OCI-LY3 (cell line): ENCODE measurements around the gene DCLK3.

Source experiments
- H2AFZ ChIP-seq: fragments of 200-600, 300-600 bp; shearing (Covaris generic); 2 replicates; pipeline ENCODE4 v1.6.0; 2014; ENCODE audit warnings: antibody characterized with exemption, low read depth, low read length
- H3K27ac ChIP-seq: fragments of 200-600, 300-600 bp; sonication (generic); 2 replicates; pipeline ENCODE4 v1.5.1; 2014; ENCODE audit warnings: mild to moderate bottlenecking, low read length, moderate library complexity, mixed read lengths
- H3K27me3 ChIP-seq: fragments of 200-600, 300-600 bp; sonication (generic); 2 replicates; pipeline ENCODE4 v1.6.1; 2014; ENCODE audit warnings: low read depth, low read length, mixed read lengths
- H3K36me3 ChIP-seq: fragments of 200-600, 300-600 bp; sonication (generic); replicated peaks from 2 replicates; pipeline ENCODE3; 2014; ENCODE audit warnings: low read depth, low read length, mixed read lengths
- H3K4me1 ChIP-seq: fragments of 300-600, 200-600 bp; sonication (generic); 2 replicates; pipeline ENCODE4 v1.6.1; 2014; ENCODE audit warnings: low read length, mixed read lengths
- H3K4me2 ChIP-seq: fragments of 200-600, 300-600 bp; sonication (generic); 2 replicates; pipeline ENCODE4 v1.6.1; 2014; ENCODE audit warnings: low read length, mixed read lengths
- H3K4me3 ChIP-seq: fragments of 300-600, 200-600 bp; sonication (generic); 2 replicates; pipeline ENCODE4 v1.5.1; 2014; ENCODE audit warnings: antibody characterized with exemption, mild to moderate bottlenecking, low read length, moderate library complexity
- H3K79me2 ChIP-seq: fragments of 300-600, 200-600 bp; shearing (Covaris generic); 2 replicates; pipeline ENCODE4 v1.6.1; 2014; ENCODE audit warnings: mild to moderate bottlenecking, low read length, mixed read lengths
- H3K9ac ChIP-seq: fragments of 300-600, 200-600 bp; shearing (Covaris generic); 2 replicates; pipeline ENCODE4 v1.6.0; 2014; ENCODE audit warnings: mild to moderate bottlenecking, low read length, moderate library complexity
- H3K9me3 ChIP-seq: fragments of 200-600, 300-600 bp; shearing (Covaris generic); 2 replicates; pipeline ENCODE4 v1.6.1; 2014; ENCODE audit warnings: low read length, mixed read lengths; ENCODE audit not compliant: insufficient read depth
- H4K20me1 ChIP-seq: fragments of 200-600, 300-600 bp; sonication (generic); 2 replicates; pipeline ENCODE4 v1.6.1; 2016; ENCODE audit warnings: low read length, mixed read lengths; ENCODE audit not compliant: insufficient read depth
- CTCF ChIP-seq: fragments of 200-600, 300-600 bp; sonication (generic); IDR thresholded peaks from 2 replicates; pipeline ENCODE4 v1.5.1; 2014; ENCODE audit warnings: antibody characterized with exemption, low read length, low read depth
- EZH2phosphoT487 ChIP-seq: fragments of 200-600 bp; shearing (Covaris generic); IDR thresholded peaks from 2 replicates; pipeline ENCODE4 v1.6.1; 2018; ENCODE audit warnings: antibody characterized with exemption, mixed run types, low read depth

DCLK3 gene

DNA sequence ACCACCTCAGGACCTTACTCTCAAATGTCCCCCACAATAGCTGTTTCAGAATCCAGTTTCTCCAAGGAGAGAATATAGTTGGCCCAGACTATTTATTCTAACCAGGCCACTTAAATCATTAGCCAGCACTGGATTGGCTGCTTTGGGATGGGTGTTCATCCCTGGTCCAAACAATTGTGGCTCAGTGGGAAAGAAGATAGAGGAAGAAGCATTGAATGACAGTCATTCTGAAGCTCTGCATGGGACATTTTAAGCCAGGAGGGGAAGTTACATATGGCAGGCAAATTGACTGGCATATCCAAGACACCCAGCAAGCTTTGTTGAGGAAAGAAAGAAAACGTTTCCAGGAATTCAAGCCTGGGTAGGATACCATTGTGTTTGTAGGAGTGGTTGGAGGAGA is 5.6 kb upstream of the DCLK3 start:
- Histone ChIP-seq H3K4me3 (no peak overlapping the region), H3K27me3 (peaks cover 6% of the 10 kb centered on the region; the same call in 1 of the 2 replicates), H3K4me1 (no peaks in the 10 kb centered on the region), H3K79me2 (no peaks in the 10 kb centered on the region), H3K36me3 (no peaks in the 10 kb centered on the region), H2AFZ (no peak overlapping the region), H3K9me3 (no peaks in the 10 kb centered on the region), H3K9ac (no peak overlapping the region), H4K20me1 (no peaks in the 10 kb centered on the region), H3K4me2 (no peak overlapping the region), H3K27ac (no peak overlapping the region)
- TF ChIP-seq CTCF (no peak), EZH2phosphoT487 (no peak)

DNA sequence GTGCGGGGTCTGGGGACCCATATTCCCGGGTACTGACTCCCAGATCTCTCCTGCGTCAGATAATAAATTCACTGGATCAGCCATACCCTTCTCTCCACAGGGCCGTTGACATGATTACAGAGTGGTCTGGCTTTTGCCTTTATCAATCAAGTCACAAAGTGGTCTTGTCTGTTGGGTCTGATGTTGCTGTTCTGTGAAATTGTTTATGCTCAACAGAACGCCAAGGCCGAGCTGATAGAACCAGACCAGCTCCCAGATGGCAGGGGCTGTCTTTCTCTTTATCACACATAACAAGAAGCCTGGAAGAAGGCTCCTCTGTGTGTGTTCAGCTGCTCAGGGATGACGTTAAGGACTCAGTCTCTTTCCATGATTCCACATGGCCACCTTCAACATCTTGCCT is 751 bp upstream of the DCLK3 start:
- peaks cover 6% of the 10 kb centered on the region; the same call in 1 of the 2 replicates for H3K27me3 ChIP-seq
- no peak overlapping the region for H3K9ac ChIP-seq
- H3K79me2 ChIP-seq, result no peaks in the 10 kb centered on the region
- no peak overlapping the region for H3K4me3 ChIP-seq
- no peak overlapping the region for H3K4me2 ChIP-seq
- no peaks in the 10 kb centered on the region for H4K20me1 ChIP-seq
- peaks cover 15% of the 10 kb centered on the region for H3K4me1 ChIP-seq
- H3K36me3 ChIP-seq, result no peaks in the 10 kb centered on the region
- H2AFZ ChIP-seq, result no peak overlapping the region
- H3K27ac ChIP-seq, result no peak overlapping the region
- no peaks in the 10 kb centered on the region for H3K9me3 ChIP-seq
- no peak for TF ChIP-seq CTCF

GRCh38 chr3:36764704-36765038 is 318 bp upstream of the DCLK3 start:
- H3K79me2 ChIP-seq, result no peaks in the 10 kb centered on the region
- H3K36me3 ChIP-seq, result no peaks in the 10 kb centered on the region
- peaks cover 15% of the 10 kb centered on the region for H3K4me1 ChIP-seq
- H3K9me3 ChIP-seq, result no peaks in the 10 kb centered on the region
- no peak overlapping the region for H3K4me2 ChIP-seq
- no peak overlapping the region for H2AFZ ChIP-seq
- TF ChIP-seq EZH2phosphoT487, result no peak
- no peak for TF ChIP-seq CTCF
- H4K20me1 ChIP-seq, result no peaks in the 10 kb centered on the region
- 0 out of 2 replicates have a peak, but pooled peaks cover 6% of the 10 kb centered on the region for H3K27me3 ChIP-seq
- H3K27ac ChIP-seq, result no peak overlapping the region
- no peak overlapping the region for H3K9ac ChIP-seq
- no peak overlapping the region for H3K4me3 ChIP-seq

DNA sequence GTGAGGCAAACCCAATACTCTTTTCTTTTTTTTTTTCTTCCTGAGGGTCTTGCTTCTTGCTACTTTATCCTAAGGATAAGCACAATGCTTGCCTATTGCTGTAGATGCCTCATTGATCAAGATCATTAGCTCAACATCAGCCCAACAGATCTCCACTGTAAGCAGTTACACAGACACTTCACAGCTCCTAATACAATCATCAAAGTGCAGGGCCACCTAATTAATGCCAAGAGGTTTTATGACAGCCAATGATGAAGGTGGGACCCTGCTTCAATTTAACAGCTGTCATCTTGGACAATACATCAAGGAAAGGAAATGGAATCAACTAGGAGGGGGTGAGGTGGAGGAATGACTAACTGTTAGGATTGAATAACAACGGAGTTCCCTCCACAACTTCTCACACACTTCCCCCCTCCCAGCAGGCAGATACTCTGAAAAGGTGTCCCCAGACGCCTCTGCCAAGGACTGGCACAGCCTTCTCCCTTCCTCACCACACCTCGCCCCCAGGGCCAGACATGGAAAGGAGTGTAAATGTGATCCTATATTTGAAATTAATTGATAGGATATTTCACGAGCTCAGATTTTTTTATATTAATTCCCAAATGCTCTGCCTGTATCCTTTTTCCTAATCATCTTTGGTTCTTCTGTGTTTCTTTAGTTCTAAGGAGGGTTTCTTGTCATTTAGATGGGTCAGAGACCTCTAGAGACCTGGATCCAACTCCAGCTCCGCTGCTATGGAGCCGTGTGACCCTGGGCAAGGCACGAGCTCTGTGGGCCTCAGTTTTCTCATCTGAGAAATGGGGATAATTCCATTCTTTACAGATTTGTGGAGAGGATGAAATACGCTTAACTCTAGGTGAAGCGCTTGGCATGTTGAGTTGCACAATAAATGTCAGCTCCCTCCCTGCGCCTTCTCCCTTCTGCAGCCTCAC is 1.2 kb downstream of the DCLK3 start:
- Histone ChIP-seq H3K27ac (no peak overlapping the region), H2AFZ (no peak overlapping the region), H3K4me3 (no peak overlapping the region), H3K36me3 (no peaks in the 10 kb centered on the region), H3K9me3 (no peaks in the 10 kb centered on the region), H3K9ac (no peak overlapping the region), H4K20me1 (no peaks in the 10 kb centered on the region), H3K27me3 (0 out of 2 replicates have a peak, but pooled peaks cover 6% of the 10 kb centered on the region), H3K4me1 (peaks cover 17% of the 10 kb centered on the region), H3K79me2 (no peaks in the 10 kb centered on the region), H3K4me2 (no peak overlapping the region)
- no peak for TF ChIP-seq EZH2phosphoT487
- no peak for TF ChIP-seq CTCF
